ENCODE measurements around the gene SLC17A1.
"Not testable (repeated sequence)": the region's sequence is repeated elsewhere in the genome, so short reads cannot be mapped to it uniquely, and the experiment has no call there.

Gene SLC17A1

DNA sequence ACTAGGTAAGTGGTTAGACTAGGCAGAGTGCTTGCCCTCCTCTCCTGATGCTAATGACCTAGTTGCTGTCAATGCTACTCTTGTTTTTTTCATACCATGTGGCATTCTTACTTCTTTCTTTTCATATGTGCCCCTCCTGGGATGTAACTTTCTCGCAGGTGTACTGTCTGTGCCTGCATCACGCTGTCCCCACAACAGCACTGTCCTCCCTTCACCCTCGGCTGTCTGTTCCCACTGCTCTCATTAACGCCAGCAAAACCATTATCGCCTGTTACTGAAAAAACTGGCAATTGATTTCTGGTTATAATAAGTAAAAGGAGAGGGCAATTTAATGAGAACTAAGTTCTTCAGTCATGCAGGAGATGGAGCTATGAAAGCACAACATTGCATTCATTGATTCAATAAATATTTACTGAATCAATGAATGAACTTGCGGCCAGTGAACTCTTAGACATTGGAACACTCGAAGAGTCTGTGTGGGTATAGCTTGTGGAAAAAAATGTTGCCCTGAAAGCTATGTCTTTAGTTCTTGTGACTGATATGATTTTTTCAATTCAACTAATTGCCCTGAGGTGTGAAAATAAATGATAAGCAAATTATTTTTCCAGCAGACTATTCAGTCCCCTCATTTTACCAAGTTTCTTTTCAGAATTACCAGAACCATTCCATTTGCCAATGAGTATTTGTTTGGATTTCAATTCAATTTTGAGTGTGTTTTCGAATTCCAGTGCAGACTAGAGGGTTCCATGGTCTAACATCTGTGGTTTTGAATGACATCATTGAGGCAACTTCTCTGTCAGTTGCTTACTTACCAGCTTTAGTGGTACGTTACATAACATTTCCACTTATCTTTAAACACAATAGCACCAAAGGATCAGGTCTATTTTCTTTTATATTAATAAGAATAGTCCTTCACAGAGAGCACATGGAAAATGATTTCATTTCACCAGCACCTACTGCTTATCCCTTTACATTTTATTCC is 75.2 kb downstream of the SLC17A1 start:
- DNase-seq (ENCODE audit: low read depth): no peak

DNA sequence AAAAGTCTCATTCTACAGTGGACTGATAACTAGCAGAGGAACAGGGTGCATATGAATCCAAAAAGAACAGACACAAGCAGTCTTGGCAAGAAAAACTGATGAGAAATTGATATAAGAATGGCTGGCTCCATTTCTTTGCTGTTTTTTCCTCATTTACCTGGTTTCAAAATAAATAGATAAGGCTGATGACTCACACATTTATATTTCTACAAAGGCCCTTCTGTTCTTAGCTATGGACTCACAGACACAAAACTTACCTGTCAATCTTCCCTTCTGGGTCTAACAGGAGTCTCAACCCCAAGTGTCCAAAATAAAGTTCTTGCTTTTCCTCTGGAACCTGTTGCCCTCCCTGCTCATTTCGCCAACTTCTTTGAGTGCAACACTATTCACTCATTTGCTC is 76.4 kb downstream of the SLC17A1 start:
- no peak for DNase-seq (ENCODE audit: low read depth)

DNA sequence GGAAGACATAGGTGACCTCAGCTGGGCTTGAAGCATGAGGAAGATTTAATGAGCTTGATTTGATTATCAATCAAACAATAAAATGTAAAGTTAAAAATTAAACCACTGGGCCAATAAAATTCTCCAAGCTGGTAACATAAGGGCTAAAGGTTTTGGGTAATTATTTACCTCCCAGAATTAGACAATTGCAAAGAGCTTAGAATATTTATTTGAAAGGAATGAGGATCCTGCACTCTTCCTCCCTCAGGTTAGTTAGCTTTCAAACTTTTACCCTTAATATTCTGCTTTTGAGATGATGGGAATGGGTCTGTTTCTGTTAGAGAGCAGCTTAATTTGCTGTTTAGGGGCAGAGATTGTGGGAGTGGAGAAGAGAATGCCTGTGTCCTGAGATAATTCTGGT is 77.3 kb downstream of the SLC17A1 start, which contains the start of gene SLC17A4:
SLC17A4 (plus strand) TSS at position 208 of the 400 bp plus-strand sequence. CDS start 7,221 bp downstream, outside the sequence.
- DNase-seq (ENCODE audit: low read depth): no peak

DNA sequence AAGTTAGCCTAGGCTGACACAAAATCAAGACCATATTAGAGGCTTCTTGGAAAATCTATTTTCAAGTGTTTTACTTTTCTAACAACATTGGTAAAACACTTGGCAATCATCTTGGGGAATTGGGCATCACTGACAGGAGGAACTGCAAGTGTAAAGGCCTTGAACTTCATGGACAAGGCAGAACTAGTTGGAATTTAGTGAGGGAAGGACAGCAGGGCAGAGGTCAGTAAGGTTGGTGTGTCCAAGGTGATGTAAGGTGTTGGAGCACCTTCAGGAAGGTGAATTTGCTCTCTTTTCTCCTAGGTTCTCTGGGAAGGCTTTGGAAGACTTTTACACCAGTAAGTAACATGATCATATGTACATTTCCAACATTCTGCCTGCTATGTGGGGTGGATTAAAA is 78.8 kb downstream of the SLC17A1 start:
- DNase-seq (ENCODE audit: low read depth): no peak

DNA sequence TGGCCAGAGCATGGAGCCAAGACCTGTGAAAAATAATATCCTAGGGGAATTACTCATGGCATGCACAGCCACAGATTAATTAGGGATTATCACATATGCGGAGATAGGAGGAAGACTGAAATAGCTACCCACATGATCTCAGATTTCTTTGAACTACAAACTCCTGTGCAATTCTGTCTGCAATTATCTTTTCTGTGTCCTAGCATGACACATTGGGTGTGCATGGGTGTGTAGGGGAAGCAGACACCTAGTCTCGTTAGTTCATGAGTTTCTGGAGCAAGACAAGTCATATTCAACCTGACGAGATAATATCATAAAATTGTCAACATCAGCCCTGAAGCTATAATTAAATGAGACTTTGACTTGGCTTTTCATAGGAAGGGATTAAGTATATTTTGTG is 80.9 kb downstream of the SLC17A1 start:
- no peak for DNase-seq (ENCODE audit: low read depth)

DNA sequence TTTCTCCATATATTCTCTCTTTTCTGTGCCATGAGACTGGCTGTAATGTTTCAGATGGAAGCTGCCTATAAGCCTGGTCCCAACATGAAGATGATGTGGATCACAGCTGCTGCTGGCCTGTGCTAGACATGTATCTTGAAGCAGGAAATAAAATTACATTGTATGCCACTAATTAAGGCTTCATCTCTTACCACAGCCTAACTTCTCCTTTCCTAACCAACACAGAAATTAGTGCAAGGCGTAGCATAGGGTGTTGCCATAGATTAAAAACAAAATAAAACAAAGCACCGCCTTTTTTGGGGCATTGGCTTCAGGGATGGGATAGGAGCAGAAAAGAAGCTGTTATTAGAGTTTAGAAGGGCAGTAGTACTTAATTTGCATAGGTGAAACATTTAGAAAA is 82.0 kb downstream of the SLC17A1 start:
- no peak for DNase-seq (ENCODE audit: low read depth)

DNA sequence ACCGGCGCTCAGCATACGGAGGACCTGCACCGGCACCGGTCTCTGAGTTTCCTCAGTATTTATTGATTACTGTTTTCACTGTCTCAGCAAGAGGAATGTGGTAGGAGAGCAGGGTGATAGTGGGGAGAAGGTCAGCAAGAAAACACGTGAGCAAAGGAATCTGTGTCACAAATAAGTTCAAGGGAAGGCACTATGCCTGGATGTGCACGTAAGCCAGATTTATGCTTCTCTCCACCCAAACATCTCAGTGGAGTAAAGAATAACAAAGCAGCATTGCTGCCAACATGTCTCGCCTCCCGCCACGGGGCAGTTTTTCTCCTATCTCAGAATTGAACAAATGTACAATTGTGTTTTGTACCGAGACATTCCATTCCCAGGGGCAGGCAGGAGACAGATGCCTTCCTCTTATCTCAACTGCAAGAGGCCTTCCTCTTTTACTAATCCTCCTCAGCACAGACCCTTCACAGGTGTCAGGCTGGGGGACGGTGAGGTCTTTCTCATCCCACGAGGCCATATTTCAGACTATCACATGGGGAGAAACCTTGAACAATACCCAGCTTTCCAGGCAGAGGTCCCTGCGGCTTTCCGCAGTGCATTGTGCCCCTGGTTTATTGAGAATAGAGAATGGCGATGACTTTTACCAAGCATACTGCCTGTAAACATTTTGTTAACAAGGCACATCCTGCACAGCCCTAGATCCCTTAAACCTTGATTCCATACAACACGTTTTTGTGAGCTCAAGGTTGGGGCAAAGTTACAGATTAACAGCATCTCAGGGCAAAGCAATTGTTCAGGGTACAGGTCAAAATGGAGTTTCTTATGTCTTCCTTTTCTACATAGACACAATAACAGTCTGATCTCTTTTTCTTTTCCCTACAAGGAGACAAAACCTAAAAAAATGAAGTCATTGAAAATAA is 83.0 kb downstream of the SLC17A1 start:
- DNase-seq (ENCODE audit: low read depth): not testable (repeated sequence)

DNA sequence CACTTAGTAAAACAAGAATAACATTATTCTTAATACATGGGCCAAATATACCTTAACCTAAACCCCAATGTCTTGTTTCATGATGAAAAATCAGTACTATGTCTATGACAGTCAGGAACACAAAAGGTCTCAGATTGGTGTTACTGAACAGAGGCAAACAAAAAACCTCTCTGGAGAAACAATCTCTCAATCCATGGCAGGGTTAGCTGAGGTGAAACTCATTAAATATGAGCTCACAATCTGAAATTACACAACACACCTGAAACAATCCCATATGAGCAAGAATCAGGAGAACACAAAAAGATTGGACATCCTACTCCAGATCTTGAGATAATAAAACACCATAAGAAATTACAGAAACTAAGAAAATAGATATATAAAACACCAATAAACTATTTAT is 83.8 kb downstream of the SLC17A1 start:
- no peak for DNase-seq (ENCODE audit: low read depth)

DNA sequence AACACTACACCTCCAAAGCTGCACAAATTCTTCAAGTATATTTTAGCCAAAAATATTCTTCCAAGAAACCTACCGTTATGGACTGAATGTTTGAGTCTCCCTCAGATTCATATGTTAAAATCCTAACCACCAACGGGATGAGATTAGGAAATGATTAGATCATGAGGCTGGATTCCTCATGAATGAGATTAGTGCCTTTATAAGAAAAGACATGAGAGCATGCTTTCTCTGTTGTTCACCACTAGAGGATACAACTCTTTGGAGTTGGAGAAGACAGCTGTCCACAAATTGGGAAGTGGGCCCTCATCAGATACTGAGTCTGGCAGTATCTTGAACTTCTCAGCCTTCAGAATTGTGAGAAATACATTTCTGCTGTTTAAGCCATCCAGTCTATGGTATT is 84.4 kb downstream of the SLC17A1 start:
- DNase-seq (ENCODE audit: low read depth): no peak

DNA sequence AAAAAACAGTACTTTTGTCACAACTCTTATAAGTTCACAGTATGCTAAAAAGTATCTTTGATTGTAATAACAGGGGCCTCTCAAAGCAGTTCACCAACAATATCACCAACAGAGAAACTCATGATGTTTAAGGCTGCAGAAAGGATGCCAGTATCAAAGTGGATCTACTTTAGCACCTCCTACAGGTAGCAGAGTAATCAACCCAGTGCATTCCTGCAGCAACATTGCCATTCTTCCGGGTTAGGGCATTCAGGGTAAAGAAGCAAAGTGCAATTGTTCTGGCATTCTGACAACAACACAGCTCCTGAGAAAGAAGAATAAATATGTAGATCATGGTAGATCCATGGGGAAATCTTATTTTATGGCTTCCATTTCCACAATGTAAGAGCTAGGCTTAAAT is 84.9 kb downstream of the SLC17A1 start:
- DNase-seq (ENCODE audit: low read depth): no peak

DNA sequence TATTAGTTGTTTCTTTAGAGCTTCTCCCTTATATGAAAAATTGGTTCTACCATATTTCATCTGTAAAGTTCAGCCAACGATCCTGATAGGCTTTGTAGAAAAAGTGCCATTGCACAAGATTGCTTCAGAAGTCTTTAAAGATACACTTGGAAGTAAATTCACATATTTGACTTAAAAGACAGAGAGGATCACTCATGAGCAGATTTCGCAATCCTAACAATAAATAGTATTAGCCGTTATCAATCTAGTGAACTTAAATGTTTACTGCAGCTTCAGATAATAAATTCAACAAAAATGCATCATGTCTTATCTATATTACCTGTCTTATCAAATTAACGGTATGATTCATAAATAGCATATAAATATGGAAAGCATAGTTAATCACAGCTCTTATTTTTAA is 86.0 kb downstream of the SLC17A1 start:
- DNase-seq (ENCODE audit: low read depth): no peak

DNA sequence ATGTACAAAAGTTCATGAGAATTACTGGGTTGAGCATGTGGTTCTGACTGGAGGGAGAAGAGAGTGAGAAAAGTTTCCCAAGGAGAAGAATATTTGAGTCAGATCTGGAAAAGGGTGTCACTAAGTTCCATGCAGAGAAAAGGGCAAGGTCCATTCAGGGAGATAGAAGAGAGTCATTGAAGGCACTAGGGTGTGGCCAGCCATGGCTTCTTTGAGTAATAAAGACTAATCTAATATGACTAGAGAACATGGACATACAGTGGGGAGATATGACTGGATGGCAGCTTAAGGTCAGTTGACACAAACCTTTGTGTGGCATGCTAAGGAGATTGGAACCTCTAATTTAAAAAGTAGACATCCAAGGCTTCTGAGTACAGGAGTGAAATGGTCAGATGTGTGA is 88.0 kb downstream of the SLC17A1 start:
- no peak for DNase-seq (ENCODE audit: low read depth)

DNA sequence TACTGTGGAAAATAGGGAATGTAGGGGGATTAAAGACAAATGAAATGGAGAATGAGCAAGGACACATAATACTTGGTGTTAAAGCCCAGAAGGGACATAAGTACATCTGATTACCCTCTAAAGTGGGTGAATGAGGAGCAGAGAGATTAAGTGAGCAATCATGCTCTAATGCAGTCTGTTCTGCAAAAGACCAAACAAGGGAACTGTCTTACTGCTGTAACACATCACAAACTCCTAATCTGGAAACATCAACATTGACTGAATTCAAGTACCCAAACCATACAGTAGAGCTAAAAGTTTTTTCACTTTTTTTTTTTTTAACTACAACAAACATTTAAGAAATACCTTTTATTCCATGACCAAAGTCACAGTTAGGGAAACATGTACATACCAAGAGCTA is 96.6 kb downstream of the SLC17A1 start:
- no peak for DNase-seq (ENCODE audit: low read depth)
